Fibroblast of lung (primary cell): Measurements from ENCODE around the gene TUBG2. TPM values are rescaled to one million over a fixed set of nuclear protein-coding genes. Genes with fewer than 3 reads are reported as not detected.
A peak's percentile ranks its signal among the peaks of the same experiment; 100 is the strongest.

Experiments
- DNase-seq, 2 donors: peaks; one replicate each; pipeline versions ENCODE4 v3.0.0 to v3.0.0-alpha.2; 2010; ENCODE audit warnings: low read depth in 2 of 2
- H2AFZ ChIP-seq: 2 replicates; pipeline ENCODE4 v1.5.1; 2012; ENCODE audit warnings: low read length, control low read depth, inconsistent platforms
- H3K27ac ChIP-seq: 2 replicates; pipeline ENCODE4 v1.5.1; 2011; ENCODE audit warnings: low read length, control low read depth; ENCODE audit not compliant: insufficient read depth
- H3K27me3 ChIP-seq: 2 replicates; pipeline ENCODE4 v1.5.1; 2011; ENCODE audit warnings: mild to moderate bottlenecking, low read length; ENCODE audit not compliant: control insufficient read depth, insufficient read depth
- H3K36me3 ChIP-seq: 2 replicates; pipeline ENCODE4 v1.5.1; 2011; ENCODE audit warnings: low read length; ENCODE audit not compliant: control insufficient read depth, insufficient read depth
- H3K4me1 ChIP-seq: 2 replicates; pipeline ENCODE4 v1.5.1; 2011; ENCODE audit warnings: low read length; ENCODE audit not compliant: control insufficient read depth, insufficient read depth; ENCODE audit errors: extremely low read depth
- H3K4me2 ChIP-seq: 2 replicates; pipeline ENCODE4 v1.5.1; 2011; ENCODE audit warnings: low read length, control low read depth; ENCODE audit not compliant: insufficient read depth; ENCODE audit errors: extremely low read depth
- H3K4me3 ChIP-seq, 4 experiments: fragments of 200-600 bp in 1 of 4; sonication (generic) in 1 of 4; replicated peaks in 1 of 4; 2 replicates each; pipeline ENCODE4 v1.5.1; 2011 to 2016; ENCODE audit warnings: low read length in 4 of 4, low read depth in 3 of 4, mild to moderate bottlenecking in 3 of 4, control low read depth in 2 of 4, inconsistent platforms in 1 of 4, mixed read lengths in 1 of 4; ENCODE audit not compliant: insufficient read depth in 1 of 4; ENCODE audit errors: control extremely low read depth in 1 of 4
- H3K79me2 ChIP-seq: 2 replicates; pipeline ENCODE4 v1.5.1; 2012; ENCODE audit warnings: mild to moderate bottlenecking, low read length, inconsistent platforms; ENCODE audit not compliant: control insufficient read depth, insufficient read depth
- H3K9ac ChIP-seq: 2 replicates; pipeline ENCODE4 v1.5.1; 2011; ENCODE audit warnings: mild to moderate bottlenecking, low read length, control low read depth; ENCODE audit not compliant: insufficient read depth
- H3K9me3 ChIP-seq: 2 replicates; pipeline ENCODE4 v1.5.1; 2012; ENCODE audit warnings: low read depth, low read length; ENCODE audit not compliant: control insufficient read depth, insufficient read depth
- H4K20me1 ChIP-seq: 2 replicates; pipeline ENCODE4 v1.5.1; 2011; ENCODE audit warnings: low read length; ENCODE audit not compliant: control insufficient read depth, insufficient read depth; ENCODE audit errors: extremely low read depth
- EZH2 ChIP-seq: IDR thresholded peaks from 2 replicates; pipeline ENCODE4 v1.5.1; 2012; ENCODE audit warnings: low read length, control low read depth, mild to moderate bottlenecking; ENCODE audit errors: missing control alignments
- polyA plus RNA-seq, 2 donors: library from polyadenylated mRNA; depleted of rRNA in 1 of 2; stranded (reverse) in 1 of 2; unstranded in 1 of 2; fragments of >200 nt; gene quantifications; 2 replicates each; pipeline ENCODE4 v1.2.1, GENCODE V29; 2011 to 2012; ENCODE audit warnings: missing spikeins in 1 of 2
- total RNA-seq: library from RNA; depleted of rRNA; stranded (reverse); fragments of >200 nt; gene quantifications from 2 replicates; pipeline ENCODE4 v1.2.1, GENCODE V29; 2014
- TF ChIP-seq, protein P1 (sequence below), 2 donors: IDR thresholded peaks in 1 of 2; conservative IDR thresholded peaks in 1 of 2; 1 replicate in 1 of 2; 2 replicates in 1 of 2; pipeline ENCODE4 v1.5.1; 2011 to 2012; ENCODE audit warnings: low read length in 2 of 2, control low read depth in 1 of 2, inconsistent platforms in 1 of 2, low read depth in 1 of 2, mild to moderate bottlenecking in 1 of 2

TUBG2 gene
- total and polyA plus RNA-seq, 2 donors (not counting 1 experiment from before 2014, with no cell fraction given), result 11.6 to 13.5 TPM

DNA sequence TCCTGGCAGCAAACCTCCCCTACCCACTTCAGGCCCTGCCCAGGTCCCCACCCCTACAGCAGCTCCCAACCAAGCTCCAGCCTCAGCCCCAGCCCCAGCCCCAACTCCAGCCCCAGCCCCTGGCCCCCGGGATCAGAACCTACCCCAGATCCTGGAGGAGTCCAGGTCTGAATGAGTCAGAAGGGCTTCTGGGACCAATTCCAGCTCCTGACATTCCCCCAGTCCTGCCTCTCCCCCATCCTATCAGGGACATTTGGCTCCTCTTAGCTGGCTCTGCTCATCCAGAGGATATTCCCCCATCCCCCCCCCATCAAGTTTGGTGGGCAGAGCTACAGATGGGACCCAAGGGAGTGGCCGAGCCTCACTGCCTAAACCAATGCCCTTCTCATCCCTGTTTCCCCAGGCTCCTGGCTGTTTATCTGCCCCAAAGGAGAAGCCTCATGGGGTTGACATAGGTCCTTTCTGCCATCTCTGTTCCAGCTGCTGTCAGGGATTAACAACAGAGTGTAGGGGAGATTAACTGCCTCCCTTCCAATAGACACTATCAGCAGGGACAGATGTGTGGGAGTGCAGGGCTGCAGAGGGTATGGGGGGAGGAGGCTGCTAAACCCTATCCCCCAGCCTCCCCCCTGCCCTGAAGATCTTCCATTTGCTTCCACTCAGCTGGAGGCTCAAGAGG, 39.8 kb downstream of the TUBG2 start:
- H3K4me3 ChIP-seq, result no peak overlapping the region
- peak overlapping the region; percentile 4 for H3K4me2 ChIP-seq
- H3K4me1 ChIP-seq, result peaks cover 5% of the 10 kb centered on the region
- no peak overlapping the region for H3K27ac ChIP-seq
- H4K20me1 ChIP-seq, result no peaks in the 10 kb centered on the region
- no peaks in the 10 kb centered on the region for H3K9me3 ChIP-seq
- H3K79me2 ChIP-seq, result no peaks in the 10 kb centered on the region
- DNase-seq, result peak; percentile 75 to 79
- no peak overlapping the region for H3K9ac ChIP-seq
- H2AFZ ChIP-seq, result no peak overlapping the region
- peaks cover 15% of the 10 kb centered on the region for H3K36me3 ChIP-seq
- no peak for TF ChIP-seq EZH2
- TF ChIP-seq, protein P1, sequence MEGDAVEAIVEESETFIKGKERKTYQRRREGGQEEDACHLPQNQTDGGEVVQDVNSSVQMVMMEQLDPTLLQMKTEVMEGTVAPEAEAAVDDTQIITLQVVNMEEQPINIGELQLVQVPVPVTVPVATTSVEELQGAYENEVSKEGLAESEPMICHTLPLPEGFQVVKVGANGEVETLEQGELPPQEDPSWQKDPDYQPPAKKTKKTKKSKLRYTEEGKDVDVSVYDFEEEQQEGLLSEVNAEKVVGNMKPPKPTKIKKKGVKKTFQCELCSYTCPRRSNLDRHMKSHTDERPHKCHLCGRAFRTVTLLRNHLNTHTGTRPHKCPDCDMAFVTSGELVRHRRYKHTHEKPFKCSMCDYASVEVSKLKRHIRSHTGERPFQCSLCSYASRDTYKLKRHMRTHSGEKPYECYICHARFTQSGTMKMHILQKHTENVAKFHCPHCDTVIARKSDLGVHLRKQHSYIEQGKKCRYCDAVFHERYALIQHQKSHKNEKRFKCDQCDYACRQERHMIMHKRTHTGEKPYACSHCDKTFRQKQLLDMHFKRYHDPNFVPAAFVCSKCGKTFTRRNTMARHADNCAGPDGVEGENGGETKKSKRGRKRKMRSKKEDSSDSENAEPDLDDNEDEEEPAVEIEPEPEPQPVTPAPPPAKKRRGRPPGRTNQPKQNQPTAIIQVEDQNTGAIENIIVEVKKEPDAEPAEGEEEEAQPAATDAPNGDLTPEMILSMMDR (conservative IDR thresholded peaks at IDR 0.05 in 1 of 2, IDR thresholded peaks at IDR 0.05 in 1 of 2; ENCODE audit: low read depth in 1 of 2, low read length in 2 of 2), result no peak
- H3K27me3 ChIP-seq, result no peaks in the 10 kb centered on the region

DNA sequence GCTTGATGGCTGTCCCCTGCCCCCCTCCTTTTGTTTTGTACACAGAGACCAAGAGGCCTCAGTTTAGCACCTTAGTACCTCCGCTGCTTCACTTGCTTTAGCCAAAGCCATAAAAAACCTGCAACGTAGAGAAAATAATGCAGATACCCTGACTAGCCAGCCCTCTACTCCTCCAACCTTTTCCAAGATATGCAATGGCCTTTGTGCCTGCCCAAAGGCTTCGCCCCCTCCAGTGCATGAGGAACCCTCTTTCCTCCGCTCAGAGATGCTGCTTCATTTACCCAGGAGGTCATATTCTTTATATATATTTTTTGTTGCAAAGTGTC, 40.3 kb downstream of the TUBG2 start:
- Histone ChIP-seq H3K4me1 (peaks cover 5% of the 10 kb centered on the region), H3K79me2 (no peaks in the 10 kb centered on the region), H3K27ac (no peak overlapping the region), H3K9me3 (no peaks in the 10 kb centered on the region), H3K27me3 (no peaks in the 10 kb centered on the region), H3K4me2 (no peak overlapping the region), H3K4me3 (no peak overlapping the region), H4K20me1 (no peaks in the 10 kb centered on the region), H2AFZ (no peak overlapping the region), H3K9ac (no peak overlapping the region), H3K36me3 (peaks cover 15% of the 10 kb centered on the region)
- TF ChIP-seq, protein P1 (conservative IDR thresholded peaks at IDR 0.05 in 1 of 2, IDR thresholded peaks at IDR 0.05 in 1 of 2; ENCODE audit: low read depth in 1 of 2, low read length in 2 of 2), result no peak
- no peak for TF ChIP-seq EZH2
- no peak for DNase-seq

DNA sequence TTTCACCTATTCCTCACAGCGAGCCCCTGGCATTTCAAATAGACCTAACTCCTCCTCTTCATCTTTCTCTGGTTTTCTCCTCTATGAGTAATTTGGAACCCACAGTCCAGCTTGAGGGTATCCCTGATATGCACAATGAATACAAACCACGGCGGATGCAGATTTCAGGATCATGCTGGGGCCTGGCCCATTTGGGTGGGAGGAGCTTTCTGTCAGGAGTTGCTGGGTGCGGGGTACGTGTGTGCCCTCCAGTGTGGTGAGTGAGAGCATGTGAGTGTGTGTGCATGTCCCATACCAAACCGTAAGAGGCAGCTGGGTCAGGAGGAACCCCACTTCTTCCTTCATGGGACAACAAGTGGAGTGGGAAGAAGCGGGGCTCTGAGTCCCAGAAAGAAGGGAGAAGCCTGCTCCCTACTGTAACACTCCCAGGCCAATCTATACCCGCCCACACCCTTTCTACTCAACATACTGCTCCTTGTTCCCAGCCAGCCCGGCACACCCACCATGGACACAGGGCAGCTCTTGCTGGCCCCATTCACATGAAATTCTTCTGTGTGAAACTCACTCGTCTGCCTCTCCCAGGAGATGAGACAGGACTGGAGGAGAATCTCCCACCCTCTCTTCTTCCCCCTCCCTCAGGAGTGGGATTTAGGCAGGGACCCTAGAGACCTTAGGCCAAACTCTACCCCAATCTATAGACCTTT, 41.7 kb downstream of the TUBG2 start:
- Histone ChIP-seq H2AFZ (no peak overlapping the region), H3K79me2 (no peaks in the 10 kb centered on the region), H3K36me3 (peaks cover 16% of the 10 kb centered on the region), H3K4me2 (no peak overlapping the region), H3K4me1 (peaks cover 5% of the 10 kb centered on the region), H4K20me1 (no peaks in the 10 kb centered on the region), H3K9ac (no peak overlapping the region), H3K27ac (no peak overlapping the region), H3K9me3 (no peaks in the 10 kb centered on the region), H3K27me3 (no peaks in the 10 kb centered on the region), H3K4me3 (no peak overlapping the region)
- TF ChIP-seq, protein P1 (conservative IDR thresholded peaks at IDR 0.05 in 1 of 2, IDR thresholded peaks at IDR 0.05 in 1 of 2; ENCODE audit: low read depth in 1 of 2, low read length in 2 of 2), result no peak
- TF ChIP-seq EZH2, result no peak
- no peak for DNase-seq
